Hepatocyte (in vitro differentiated cells): ENCODE results near the gene NEDD8. TPM values are rescaled to one million over a fixed set of nuclear protein-coding genes. Genes with fewer than 3 reads are reported as not detected.

Experiments used
- DNase-seq: peaks from one replicate; pipeline ENCODE4 v3.0.0-alpha.2; 2016; ENCODE audit warnings: low spot score
- H2AFZ ChIP-seq: fragments of 200-600 bp; sonication (generic); 2 replicates; pipeline ENCODE4 v1.6.0; 2016; ENCODE audit warnings: antibody characterized with exemption, mild to moderate bottlenecking
- H3K27ac ChIP-seq: fragments of 200-600 bp; sonication (generic); 2 replicates; pipeline ENCODE4 v1.5.1; 2016; ENCODE audit warnings: mild to moderate bottlenecking
- H3K27me3 ChIP-seq: fragments of 200-600 bp; sonication (generic); 2 replicates; pipeline ENCODE4 v1.6.1; 2016
- H3K36me3 ChIP-seq: fragments of 200-600 bp; sonication (generic); replicated peaks from 2 replicates; pipeline ENCODE4 v1.5.1; 2016; ENCODE audit warnings: low read depth; ENCODE audit not compliant: insufficient read depth
- H3K4me1 ChIP-seq: fragments of 200-600 bp; sonication (generic); 2 replicates; pipeline ENCODE4 v1.5.1; 2016; ENCODE audit warnings: mild to moderate bottlenecking, moderate library complexity; ENCODE audit not compliant: insufficient read depth
- H3K4me2 ChIP-seq: fragments of 200-600 bp; sonication (generic); 2 replicates; pipeline ENCODE4 v1.6.0; 2016
- H3K4me3 ChIP-seq: fragments of 200-600 bp; sonication (generic); 2 replicates; pipeline ENCODE4 v1.5.1; 2016; ENCODE audit warnings: mild to moderate bottlenecking
- H3K79me2 ChIP-seq: fragments of 200-600 bp; sonication (generic); 2 replicates; pipeline ENCODE4 v1.6.0; 2017; ENCODE audit warnings: mild to moderate bottlenecking
- H3K9me2 ChIP-seq: fragments of 200-600 bp; sonication (generic); replicated peaks from 2 replicates; pipeline ENCODE4 v1.6.0; 2017; ENCODE audit warnings: mild to moderate bottlenecking; ENCODE audit not compliant: insufficient read depth
- H3K9me3 ChIP-seq: fragments of 200-600 bp; sonication (generic); 2 replicates; pipeline ENCODE4 v1.5.1; 2016; ENCODE audit warnings: low read depth, mild to moderate bottlenecking
- H4K20me1 ChIP-seq: fragments of 200-600 bp; sonication (generic); 2 replicates; pipeline ENCODE4 v1.6.0; 2016; ENCODE audit warnings: mild to moderate bottlenecking; ENCODE audit not compliant: insufficient read depth, poor library complexity, severe bottlenecking
- CTCF ChIP-seq: fragments of 200-600 bp; sonication (generic); IDR thresholded peaks from 2 replicates; pipeline ENCODE4 v1.5.1; 2016; ENCODE audit warnings: antibody characterized with exemption, mild to moderate bottlenecking; ENCODE audit not compliant: poor library complexity
- EZH2 ChIP-seq: fragments of 200-600 bp; sonication (generic); IDR thresholded peaks from 2 replicates; pipeline ENCODE4 v1.6.1; 2016; ENCODE audit warnings: antibody characterized with exemption, mild to moderate bottlenecking, borderline replicate concordance
- EZH2phosphoT487 ChIP-seq: fragments of 200-600 bp; sonication (generic); IDR thresholded peaks from one replicate; pipeline ENCODE4 v1.6.1; 2018; ENCODE audit warnings: antibody characterized with exemption, mild to moderate bottlenecking, low read depth, moderate library complexity; ENCODE audit not compliant: unreplicated experiment, severe bottlenecking
- WGBS: methylation state at CpG from one replicate; pipeline ENCODE4 v1.1.6; 2016; ENCODE audit warnings: low lambda C conversion rate; ENCODE audit errors: missing lambda C conversion rate; 5-methylcytosine and 5-hydroxymethylcytosine counted together
- polyA plus RNA-seq: library from polyadenylated mRNA; unstranded; fragments of >200 nt; fragmentation: Nextera tagmentation; extraction: Ambion mirVana; gene quantifications from 2 replicates; pipeline ENCODE4 v1.2.1, GENCODE V29; 2016
- total RNA-seq: library from RNA; depleted of rRNA; stranded (reverse); fragments of >200 nt; gene quantifications from 2 replicates; pipeline ENCODE4 v1.2.3, GENCODE V29; 2014

The NEDD8 gene
- total and polyA plus RNA-seq, 2 experiments from 2014 or later = 162 to 326 TPM

GRCh38 chr14:24261256-24261968, 29.2 kb upstream of the NEDD8 start:
- H3K27ac ChIP-seq = no peak overlapping the region

GRCh38 chr14:24260780-24261157, 28.6 kb upstream of the NEDD8 start:
- Histone ChIP-seq H3K4me2 (no peak overlapping the region), H3K4me1 (no peaks in the 10 kb centered on the region), H3K36me3 (no peaks in the 10 kb centered on the region), H3K27ac (no peak overlapping the region), H3K79me2 (no peaks in the 10 kb centered on the region), H3K27me3 (no peaks in the 10 kb centered on the region), H3K9me2 (no peaks in the 10 kb centered on the region), H3K9me3 (no peaks in the 10 kb centered on the region), H4K20me1 (no peaks in the 10 kb centered on the region), H2AFZ (no peak overlapping the region), H3K4me3 (no peak overlapping the region)
- WGBS = 90% methylated on average over 4 of the region's 4 CpGs
- TF ChIP-seq EZH2phosphoT487 (no peak), EZH2 (no peak), CTCF (no peak)
- DNase-seq = no peak

More at GRCh38 chr14:24261256-24261968, 29.2 kb upstream of the NEDD8 start:
- Histone ChIP-seq H4K20me1 (no peaks in the 10 kb centered on the region), H3K4me3 (no peak overlapping the region), H3K4me2 (no peak overlapping the region), H3K79me2 (no peaks in the 10 kb centered on the region), H3K27me3 (no peaks in the 10 kb centered on the region), H3K36me3 (no peaks in the 10 kb centered on the region), H2AFZ (no peak overlapping the region), H3K9me3 (no peaks in the 10 kb centered on the region), H3K4me1 (no peaks in the 10 kb centered on the region), H3K9me2 (no peaks in the 10 kb centered on the region)
- 94% methylated on average over 20 of the region's 20 CpGs for WGBS
- no peak for DNase-seq
- TF ChIP-seq EZH2phosphoT487 (no peak), CTCF (no peak), EZH2 (no peak)

- H3K27ac ChIP-seq = no peak overlapping the region
- no peak overlapping the region for H3K4me3 ChIP-seq
- H3K36me3 ChIP-seq = no peaks in the 10 kb centered on the region
- 86% methylated on average over 16 of the region's 16 CpGs for WGBS
- H2AFZ ChIP-seq = no peak overlapping the region
- TF ChIP-seq CTCF (no peak), EZH2phosphoT487 (no peak), EZH2 (no peak)
- no peaks in the 10 kb centered on the region for H3K9me3 ChIP-seq
- no peak overlapping the region for H3K4me2 ChIP-seq
- H3K9me2 ChIP-seq = no peaks in the 10 kb centered on the region
- no peak for DNase-seq
- no peaks in the 10 kb centered on the region for H3K4me1 ChIP-seq
- no peaks in the 10 kb centered on the region for H3K27me3 ChIP-seq
- no peaks in the 10 kb centered on the region for H3K79me2 ChIP-seq
- H4K20me1 ChIP-seq = no peaks in the 10 kb centered on the region
Measured at GRCh38 chr14:24260026-24260779, 28.0 kb upstream of the NEDD8 start.
